HG03066 (cell line): ENCODE measurements around the gene ALDH3A2.

Experiments
- ATAC-seq: cut with Tn5 transposase; IDR thresholded peaks from one replicate; pipeline ENCODE4 v1.9.1; 2021; ENCODE audit warnings: low read depth; ENCODE audit not compliant: unreplicated experiment

The ALDH3A2 gene

DNA sequence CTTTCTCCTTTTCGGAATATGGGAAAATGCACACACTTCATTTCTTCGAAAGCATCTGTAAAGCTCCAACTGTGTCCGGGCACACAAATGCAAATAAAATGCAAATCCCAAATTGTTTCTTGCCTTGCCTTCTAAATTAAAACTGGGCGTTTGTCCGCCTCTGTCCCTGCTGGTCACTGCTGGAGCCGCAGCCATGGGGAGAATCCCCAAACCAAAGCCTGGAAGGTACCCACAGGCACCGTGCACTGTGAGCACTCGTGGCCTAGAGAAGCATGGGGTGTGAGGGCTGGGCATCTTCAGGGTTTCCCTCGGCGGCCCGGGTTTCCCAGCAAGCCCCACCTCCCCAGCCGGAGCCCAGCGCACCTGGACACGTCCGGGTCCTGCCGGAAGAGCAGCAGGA lies 64.9 kb downstream of the ALDH3A2 start:
- ATAC-seq = no peak

DNA sequence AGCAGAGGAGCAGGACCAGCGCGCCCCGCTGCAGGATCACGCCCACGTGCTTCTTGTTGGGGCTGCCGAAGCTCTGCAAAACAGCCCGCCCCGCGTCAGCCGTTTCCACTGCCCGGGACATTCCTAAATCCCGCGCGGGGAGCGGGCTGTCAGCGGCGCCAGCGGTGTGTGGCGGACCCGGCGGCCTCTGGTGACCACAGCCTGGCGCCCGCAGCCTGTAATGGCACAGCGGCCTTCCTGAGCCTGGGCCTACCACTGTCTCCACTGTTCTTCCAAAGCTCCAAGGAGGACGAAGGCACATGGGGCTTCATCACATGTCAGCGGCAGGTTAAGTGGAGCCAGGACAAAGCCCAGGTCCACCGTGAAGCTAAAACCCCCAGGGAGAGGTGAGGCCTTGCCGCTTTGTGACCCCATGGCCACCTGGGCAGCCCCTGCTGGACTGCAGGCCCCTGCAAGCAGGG lies 65.4 kb downstream of the ALDH3A2 start:
- ATAC-seq = no peak

DNA sequence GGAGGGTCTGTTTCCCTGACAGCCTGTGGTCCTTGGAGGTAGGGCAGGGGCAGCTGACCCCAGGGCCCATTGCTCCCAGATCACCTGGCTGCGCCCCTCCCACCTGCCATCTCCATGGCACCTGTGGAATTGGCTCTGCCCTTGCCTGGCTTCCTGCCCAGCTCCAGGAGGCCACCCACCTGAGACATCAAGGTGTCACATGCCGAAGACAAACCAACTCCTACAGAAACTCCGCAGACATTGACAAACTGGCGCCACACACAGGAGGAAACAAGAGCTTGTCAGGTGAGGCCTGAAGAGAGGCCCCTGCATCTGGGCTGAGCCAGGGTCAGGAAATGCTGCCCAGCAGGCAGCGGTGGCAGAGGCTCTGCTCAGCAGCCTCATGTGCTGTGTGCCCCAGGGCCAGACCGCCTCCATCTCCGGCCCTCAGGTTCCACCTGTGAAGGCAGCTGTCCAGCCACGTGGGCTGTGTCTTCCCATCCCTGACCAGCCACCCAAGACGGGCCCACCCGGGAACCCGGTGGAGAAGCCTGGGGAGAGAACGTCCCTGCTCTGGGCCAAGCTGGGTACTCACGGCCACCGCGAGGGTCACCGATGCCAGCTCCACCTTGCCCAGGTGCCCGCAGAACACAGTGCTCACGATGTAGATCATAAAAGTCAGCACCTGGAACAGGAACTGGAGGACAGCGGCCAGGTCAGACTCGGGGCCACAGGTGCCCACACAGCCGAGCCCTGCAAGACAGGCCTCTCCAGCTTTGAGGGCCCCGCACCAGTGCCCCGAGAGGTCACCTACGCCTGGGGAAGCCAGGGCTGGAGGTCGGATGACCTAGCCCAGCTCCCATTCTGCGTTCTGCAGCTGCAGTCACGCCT lies 66.2 kb downstream of the ALDH3A2 start:
- ATAC-seq = no peak

DNA sequence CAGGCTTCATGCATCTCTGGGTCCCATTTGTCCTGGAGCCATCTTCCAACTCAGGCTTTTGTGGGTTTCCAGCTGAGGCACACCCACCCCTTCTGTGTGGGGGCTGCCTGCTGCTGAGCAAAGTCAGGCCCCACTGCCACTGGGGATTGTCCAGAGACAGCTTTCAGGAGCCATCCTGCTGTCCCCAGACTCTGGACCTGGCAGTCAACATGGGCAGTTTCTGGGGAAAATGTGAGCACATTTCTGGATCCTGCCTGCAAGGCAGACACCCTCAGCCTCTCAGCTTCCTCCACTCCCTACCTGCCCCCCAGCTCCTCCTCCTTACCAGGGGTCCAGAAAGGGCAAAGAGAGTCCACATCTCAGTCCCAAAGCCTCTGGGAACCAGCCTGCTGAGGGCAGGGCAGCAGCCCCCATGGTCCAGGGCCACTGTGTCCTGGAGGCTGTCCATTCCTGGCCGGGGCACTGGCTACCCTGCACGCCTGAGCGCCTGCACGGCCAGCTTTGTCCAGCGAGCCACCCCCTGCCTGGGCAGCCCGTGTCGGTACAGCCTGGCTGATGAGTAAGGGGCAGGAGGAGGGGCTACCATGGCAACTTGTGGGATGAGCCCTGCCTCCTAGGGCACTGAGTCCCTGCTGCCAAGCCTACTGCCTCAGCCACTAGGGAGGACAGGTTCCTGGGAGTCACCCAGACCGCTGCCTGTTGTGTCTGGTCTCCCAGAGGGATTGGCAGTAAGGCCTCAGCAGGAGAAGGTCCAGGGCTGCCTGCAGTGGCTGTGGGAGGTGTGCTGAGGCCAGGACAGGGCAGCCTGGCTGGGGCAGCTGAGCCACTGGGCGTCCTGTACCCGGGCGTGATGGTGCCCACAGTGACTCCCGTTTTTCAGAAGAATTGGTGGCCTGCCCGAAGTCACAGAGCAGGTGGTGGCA lies 67.8 kb downstream of the ALDH3A2 start, which contains the start of gene SLC47A2:
TSS of gene SLC47A2 (minus strand) at position 477 of the 923 bp plus-strand sequence. CDS start at position 448, 29 bp downstream.
- ATAC-seq = no peak

DNA sequence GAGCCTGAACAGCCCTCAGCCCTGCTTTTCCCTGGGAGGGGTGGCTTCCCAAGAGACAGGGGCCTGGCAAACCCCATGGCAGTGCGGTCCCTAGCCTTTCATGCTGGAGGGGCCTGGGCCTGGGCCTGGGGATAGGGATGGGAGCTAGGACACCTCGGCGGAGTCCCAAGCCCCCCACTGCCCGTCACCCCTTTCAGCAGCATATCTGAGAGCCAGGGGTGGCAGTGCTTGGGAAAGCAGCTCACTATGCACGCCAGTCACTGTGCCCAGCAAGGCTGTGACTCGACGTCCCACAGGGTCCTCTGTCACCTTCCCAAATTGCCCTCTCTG lies 68.4 kb downstream of the ALDH3A2 start:
- no peak for ATAC-seq

DNA sequence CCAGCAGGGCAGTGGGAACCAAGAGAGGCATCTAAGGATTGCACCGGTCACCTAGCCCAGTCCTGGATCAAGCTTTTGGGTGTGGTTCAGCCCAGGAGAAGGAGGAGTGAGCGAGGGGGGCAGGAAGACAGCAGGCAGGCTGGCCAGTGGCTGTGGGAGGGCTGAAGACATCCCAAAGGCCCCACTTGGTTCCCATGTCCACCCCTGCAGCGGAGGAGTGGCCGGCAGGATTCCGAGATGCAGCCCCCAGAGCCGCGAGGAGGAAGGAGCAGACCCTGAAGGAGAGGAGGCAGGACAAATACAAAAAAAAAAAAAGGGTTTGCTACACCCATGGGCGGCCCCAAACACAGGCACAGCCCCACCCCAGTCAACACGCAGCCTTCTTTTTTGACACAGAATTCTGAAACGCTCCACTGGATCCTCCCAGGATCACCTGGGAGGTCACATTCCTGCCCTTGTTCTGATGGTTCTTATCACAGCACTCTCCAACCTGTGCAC lies 68.9 kb downstream of the ALDH3A2 start:
- no peak for ATAC-seq

DNA sequence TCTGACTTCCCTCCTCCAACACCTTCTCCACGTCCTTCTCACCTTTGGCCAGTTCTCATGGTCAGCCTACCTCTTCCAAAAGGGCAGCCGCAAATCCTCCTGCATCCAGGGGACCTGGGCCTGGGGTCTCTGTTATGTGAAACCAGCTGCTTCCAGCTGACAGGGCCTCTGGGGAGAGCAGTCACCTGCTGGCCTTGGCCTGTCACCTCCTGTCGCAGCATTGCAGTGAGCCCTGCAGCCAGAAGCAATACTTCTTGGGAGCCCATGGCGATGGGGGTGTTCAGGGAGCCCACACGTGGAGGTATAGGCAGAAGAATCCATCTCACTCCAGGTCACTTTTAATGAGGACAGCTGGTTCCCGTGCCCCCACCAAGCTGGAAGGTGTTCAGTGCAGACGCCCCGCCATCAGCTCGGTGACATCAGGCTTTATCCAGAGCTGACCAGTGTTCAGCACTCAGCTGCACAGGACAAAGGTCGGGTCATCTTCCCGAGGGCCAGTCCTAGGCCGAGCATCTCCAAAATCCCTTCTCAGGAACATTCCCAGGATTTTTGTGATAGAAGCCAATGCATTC lies 69.6 kb downstream of the ALDH3A2 start:
- ATAC-seq = no peak

DNA sequence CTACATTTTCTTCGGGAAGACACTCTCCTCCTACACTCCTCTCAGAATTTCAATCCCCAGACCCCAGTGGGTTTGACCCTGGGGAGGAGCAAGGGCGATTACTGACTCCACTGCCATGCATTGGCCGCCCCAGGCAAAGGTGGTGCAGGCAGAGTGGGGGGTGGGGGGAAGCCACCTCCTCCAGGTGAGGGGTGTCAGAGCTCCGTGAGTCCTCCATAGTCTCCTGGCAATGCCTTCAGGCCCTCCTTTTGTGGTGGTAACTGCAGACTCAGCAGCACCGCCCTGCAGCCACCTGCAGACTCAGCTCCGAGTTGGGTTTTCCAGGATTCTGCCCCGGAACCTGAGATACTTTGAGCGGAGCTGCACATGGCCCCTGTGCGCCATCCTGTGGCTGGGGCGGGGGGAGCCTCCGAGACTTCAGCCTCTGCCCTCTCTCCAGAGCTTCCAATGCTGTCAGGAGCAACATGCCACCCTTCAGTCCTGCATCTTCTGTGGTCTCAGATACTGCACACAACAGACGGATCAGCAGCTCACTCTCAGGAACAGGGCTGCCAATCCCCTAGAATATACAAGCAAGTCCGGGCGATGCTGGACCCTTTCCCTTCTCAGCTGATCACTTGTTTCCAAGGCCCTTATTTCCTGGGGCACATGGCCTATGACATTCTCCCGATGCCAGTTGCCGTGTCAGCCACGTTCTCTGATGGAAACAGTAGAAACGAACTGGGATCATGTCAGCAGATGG lies 70.2 kb downstream of the ALDH3A2 start:
- ATAC-seq = no peak

DNA sequence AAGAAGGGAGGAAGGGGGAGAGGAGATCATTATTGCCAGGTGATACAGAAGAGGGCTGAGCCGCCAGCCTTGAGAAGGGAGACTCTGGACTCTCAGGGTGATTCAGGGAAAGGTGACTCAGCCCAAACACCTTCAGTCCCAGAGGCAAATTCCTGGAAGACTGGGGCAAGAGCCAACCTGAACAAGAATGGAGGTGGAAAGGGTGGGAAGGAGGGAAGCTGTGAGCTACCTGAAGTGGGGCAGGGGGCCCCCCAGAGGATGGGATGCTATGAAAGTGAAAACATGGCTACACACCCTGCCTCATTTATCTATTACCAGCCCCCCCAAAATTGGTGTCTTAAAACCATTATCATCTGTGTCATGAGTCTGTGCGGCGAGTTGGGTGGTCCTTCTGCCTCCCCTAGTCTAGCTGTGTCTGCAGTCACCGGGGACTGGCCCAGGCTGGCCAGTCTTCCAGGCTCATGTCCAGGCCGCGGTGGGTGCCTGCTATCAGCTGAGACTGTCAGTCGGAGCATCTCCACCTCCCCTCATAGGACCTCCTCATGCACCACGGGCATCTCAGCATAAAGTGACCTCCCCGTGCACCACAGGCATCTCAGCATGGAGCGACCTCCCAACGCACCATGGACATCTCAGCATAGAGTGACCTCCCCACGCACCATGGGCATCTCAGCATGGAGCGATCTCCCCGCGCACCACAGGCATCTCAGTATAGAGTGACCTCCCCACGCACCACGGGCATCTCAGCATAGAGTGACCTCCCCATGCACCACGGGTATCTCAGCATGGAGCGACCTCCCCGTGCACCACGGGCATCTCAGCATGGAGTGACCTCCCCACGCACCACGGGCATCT lies 71.0 kb downstream of the ALDH3A2 start:
- no peak for ATAC-seq

DNA sequence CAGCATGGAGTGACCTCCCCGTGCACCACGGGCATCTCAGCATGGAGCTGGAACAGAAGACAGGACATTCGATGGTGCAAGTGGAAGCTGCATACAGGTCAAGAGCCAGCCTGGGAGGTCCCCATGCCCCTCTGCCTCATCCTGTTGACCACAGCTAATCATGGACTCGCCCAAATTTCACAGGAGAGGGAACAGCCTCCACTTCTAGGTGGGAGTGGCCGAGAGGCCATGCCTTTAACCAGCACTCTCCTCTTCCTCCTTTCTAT lies 71.6 kb downstream of the ALDH3A2 start:
- no peak for ATAC-seq

DNA sequence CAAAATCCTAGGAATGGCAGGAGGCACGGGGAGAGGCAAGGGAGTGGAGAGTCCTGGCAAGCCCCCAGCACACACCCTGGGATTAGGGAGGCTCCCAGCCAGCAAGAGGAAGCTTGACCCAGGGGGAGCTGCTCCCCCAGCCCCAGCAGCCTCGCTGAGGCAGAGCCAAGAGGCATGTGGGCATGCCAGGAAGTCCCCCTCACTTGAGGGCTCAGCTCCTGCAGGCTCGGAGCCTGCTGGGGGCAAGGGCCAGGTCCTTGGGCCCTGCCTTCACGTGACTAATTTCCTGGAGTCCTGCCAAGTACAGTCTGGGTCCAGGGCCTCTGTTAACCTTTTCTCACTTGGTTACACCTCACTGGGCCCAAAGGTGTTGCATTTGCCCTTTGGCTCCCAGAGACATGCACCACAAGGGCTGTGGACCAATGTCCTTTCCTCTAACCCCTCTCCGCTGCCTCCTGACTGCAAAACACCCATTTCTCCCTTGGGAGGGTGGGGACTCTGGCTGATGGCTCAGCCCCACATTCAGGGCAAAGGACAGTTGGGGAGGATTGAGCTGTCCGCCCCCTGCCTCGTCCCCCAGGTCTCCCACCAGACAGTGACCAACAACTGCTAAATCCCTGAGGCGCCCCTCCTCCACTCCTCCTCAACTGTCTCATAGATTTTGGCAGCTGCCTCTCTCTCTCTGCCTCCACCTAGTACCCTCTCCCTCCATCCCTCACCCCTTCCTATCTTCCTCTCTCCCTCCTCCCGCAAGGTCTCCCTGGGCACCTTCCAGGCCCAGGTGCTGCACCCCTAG lies 72.3 kb downstream of the ALDH3A2 start:
- ATAC-seq = no peak

DNA sequence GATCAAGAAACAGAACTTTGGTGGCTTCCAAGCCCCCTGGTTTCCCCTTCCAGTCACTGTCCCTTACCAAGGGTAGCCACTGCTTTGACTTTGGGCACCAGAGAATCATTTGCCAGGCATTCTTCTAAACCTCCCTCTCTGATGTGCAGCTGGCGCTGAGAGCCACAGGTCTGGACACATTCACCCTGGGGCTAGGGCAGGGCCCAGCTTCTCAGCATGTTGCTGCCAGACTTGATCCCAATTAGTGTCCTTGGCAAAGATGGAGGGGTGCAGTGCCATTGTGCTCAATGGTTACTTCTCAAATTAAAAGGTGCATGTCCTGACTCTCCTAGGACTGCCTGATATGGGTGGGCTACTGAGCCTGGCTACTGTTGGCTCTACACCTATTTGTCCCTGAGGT lies 75.4 kb downstream of the ALDH3A2 start:
- ATAC-seq = no peak

DNA sequence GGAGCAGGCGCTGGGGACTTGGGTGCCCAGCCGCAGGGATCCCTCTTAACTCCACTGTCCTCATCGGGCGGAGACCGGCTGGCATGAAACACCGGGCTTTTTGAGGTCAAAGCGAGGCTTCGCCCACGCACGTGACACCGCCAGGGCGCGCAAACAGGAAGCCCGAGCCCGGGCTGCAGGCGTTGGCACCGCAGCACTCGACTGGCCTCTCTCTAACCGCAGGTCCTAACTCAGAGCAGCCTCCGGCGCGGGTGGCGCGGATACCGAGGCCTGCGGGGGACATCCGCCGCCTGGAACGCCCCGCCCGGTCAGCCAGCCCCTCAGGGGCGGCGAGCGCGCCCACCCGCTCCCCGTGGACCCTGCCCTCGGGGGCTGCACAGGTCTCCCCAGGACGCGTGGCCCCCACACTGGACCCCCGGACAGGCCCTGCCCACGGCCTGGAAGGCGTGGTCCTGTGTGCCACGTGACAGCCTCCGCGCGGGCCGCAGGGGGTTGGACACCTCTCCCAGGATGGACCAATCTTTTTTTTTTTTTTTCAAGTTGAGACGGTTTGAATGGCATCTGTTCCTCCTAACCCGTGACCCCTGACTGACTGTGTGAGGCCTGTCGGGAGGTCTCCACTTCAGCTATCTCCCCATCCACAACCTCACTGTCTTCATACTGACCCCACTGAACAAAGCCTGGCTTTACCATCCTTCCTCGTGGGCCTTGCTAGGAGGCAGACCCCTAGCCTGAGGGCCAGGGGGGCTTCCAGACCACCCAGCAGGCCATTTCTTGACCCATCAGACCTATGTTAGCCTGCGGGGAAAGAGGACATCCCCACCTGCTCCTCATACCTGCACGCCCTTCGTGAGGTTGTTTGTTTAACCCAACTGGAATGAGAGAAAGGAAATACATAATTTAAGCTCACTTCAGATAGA lies 76.2 kb downstream of the ALDH3A2 start:
- no peak for ATAC-seq

DNA sequence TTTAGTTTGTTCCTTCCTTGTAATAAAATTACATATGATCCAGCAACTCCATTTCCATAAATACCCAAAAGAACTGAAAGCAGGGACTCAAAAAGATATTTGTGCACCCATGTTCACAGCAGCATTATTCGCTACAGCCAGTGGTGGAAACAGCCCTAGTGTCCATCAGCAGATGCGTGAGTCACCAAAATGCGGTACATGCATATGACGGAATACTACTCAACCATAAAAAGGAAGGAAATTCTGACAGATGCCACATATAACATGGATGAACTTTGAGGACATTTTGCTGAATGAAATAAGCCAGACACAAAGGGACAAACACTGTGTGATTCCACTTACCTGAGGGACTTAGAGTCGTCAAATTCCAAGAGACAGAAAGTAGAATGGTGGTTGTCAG lies 76.9 kb downstream of the ALDH3A2 start:
- no peak for ATAC-seq

DNA sequence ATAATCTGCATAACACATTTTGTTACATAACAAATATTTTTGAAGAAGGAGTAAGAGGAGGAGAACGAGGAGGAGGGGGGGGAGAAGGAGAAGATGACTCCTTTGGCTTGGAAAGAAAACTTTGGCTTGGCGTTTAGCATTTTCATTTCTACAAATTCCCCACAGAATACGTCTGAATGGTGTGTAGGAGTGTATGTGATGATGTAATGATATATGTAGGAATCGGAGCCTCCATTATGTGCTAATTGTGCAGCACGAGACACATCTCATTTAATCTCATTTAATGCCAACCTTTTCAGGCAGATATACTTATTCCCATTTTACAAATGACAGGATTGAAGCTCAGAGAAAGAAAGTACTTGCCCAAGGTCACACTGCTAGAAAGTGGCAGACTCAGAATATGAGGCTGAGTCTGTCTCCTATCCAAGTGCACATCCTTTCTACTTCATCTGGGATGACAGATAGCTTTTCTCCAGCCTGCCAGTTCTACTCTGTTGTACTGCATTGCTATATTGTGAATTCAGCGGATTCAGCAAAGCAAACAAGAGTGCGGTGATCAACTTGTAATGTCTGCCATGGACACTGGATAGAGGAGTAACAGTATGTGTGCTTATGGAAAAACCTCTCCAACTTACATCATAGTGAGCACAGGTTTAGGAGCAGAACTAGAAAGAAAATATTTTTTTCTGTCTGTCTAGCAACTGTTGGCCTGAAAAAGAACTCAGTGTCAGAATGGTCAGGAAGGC lies 78.3 kb downstream of the ALDH3A2 start:
- ATAC-seq = no peak
